Fibroblast of lung (primary cell): ENCODE data around the gene ITGB7.

Source experiments
- CTCF ChIP-seq, 2 donors: IDR thresholded peaks in 1 of 2; conservative IDR thresholded peaks in 1 of 2; 1 replicate in 1 of 2; 2 replicates in 1 of 2; pipeline ENCODE4 v1.5.1; 2011 to 2012; ENCODE audit warnings: low read length in 2 of 2, control low read depth in 1 of 2, inconsistent platforms in 1 of 2, low read depth in 1 of 2, mild to moderate bottlenecking in 1 of 2
- EZH2 ChIP-seq: IDR thresholded peaks from 2 replicates; pipeline ENCODE4 v1.5.1; 2012; ENCODE audit warnings: low read length, control low read depth, mild to moderate bottlenecking; ENCODE audit errors: missing control alignments

- TF ChIP-seq CTCF (conservative IDR thresholded peaks at IDR 0.05 in 1 of 2, IDR thresholded peaks at IDR 0.05 in 1 of 2; ENCODE audit: low read depth in 1 of 2, low read length in 2 of 2) (no peak), EZH2 (no peak)
These were observed 36.0 kb downstream of the ITGB7 start for GRCh38 chr12:53170876-53171724.
